Memory B cell (primary cell): ENCODE results near the gene CAV1.

ENCODE experiments used
- ATAC-seq: fragments of 150-1000 bp; cut with Tn5 transposase; 2 replicates; pipeline ENCODE4 v1.10.0; 2021; ENCODE audit warnings: low read depth, mild to moderate bottlenecking, moderate library complexity
- DNase-seq, 2 donors: peaks; one replicate each; pipeline ENCODE4 v3.0.0; 2022; ENCODE audit warnings: low spot score in 2 of 2
- H3K27ac Mint-ChIP-seq: one replicate; pipeline ENCODE4 v1.8.0; 2022; ENCODE audit warnings: mild to moderate bottlenecking, moderate library complexity, mixed read lengths
- H3K27me3 Mint-ChIP-seq: one replicate; pipeline ENCODE4 v1.8.0; 2022; ENCODE audit warnings: mixed read lengths
- H3K36me3 Mint-ChIP-seq: one replicate; pipeline ENCODE4 v1.8.0; 2022; ENCODE audit warnings: mild to moderate bottlenecking, mixed read lengths
- H3K4me1 Mint-ChIP-seq: one replicate; pipeline ENCODE4 v1.8.0; 2022; ENCODE audit warnings: mixed read lengths
- H3K4me3 Mint-ChIP-seq: one replicate; pipeline ENCODE4 v1.8.0; 2022; ENCODE audit warnings: mild to moderate bottlenecking, moderate library complexity, mixed read lengths
- H3K9me3 Mint-ChIP-seq: one replicate; pipeline ENCODE4 v1.8.0; 2022; ENCODE audit warnings: mixed read lengths

The CAV1 gene

GRCh38 chr7:116548506-116548905 is 23.7 kb downstream of the CAV1 start:
- H3K4me3 Mint-ChIP-seq: no peak overlapping the region
- H3K27me3 Mint-ChIP-seq: peaks cover 2% of the 10 kb centered on the region
- H3K27ac Mint-ChIP-seq: no peak overlapping the region
- no peaks in the 10 kb centered on the region for H3K9me3 Mint-ChIP-seq
- H3K4me1 Mint-ChIP-seq: peaks cover 6% of the 10 kb centered on the region
- peak; percentile 90 for ATAC-seq
- DNase-seq: no peak
- H3K36me3 Mint-ChIP-seq: no peaks in the 10 kb centered on the region

GRCh38 chr7:116549370-116549769 is 24.5 kb downstream of the CAV1 start:
- H3K9me3 Mint-ChIP-seq: no peaks in the 10 kb centered on the region
- no peak for ATAC-seq
- H3K4me3 Mint-ChIP-seq: no peak overlapping the region
- no peak for DNase-seq
- peaks cover 7% of the 10 kb centered on the region for H3K27me3 Mint-ChIP-seq
- no peaks in the 10 kb centered on the region for H3K36me3 Mint-ChIP-seq
- peaks cover 6% of the 10 kb centered on the region for H3K4me1 Mint-ChIP-seq
- no peak overlapping the region for H3K27ac Mint-ChIP-seq

- H3K27me3 Mint-ChIP-seq: peaks cover 8% of the 10 kb centered on the region
- ATAC-seq (no peak), DNase-seq (no peak)
- no peaks in the 10 kb centered on the region for H3K9me3 Mint-ChIP-seq
- no peak overlapping the region for H3K4me3 Mint-ChIP-seq
- peaks cover 8% of the 10 kb centered on the region for H3K4me1 Mint-ChIP-seq
- no peak overlapping the region for H3K27ac Mint-ChIP-seq
- H3K36me3 Mint-ChIP-seq: no peaks in the 10 kb centered on the region
Measured at GRCh38 chr7:116551692-116552091, 26.9 kb downstream of the CAV1 start.

GRCh38 chr7:116552602-116553001 is 27.8 kb downstream of the CAV1 start:
- Mint-ChIP-seq H3K4me1 (peaks cover 8% of the 10 kb centered on the region), H3K4me3 (no peak overlapping the region), H3K9me3 (no peaks in the 10 kb centered on the region), H3K27ac (no peak overlapping the region), H3K27me3 (peaks cover 9% of the 10 kb centered on the region), H3K36me3 (no peaks in the 10 kb centered on the region)
- DNase-seq (no peak), ATAC-seq (no peak)

- no peaks in the 10 kb centered on the region for H3K9me3 Mint-ChIP-seq
- DNase-seq (no peak), ATAC-seq (no peak)
- no peaks in the 10 kb centered on the region for H3K36me3 Mint-ChIP-seq
- H3K4me1 Mint-ChIP-seq: peaks cover 5% of the 10 kb centered on the region
- H3K27ac Mint-ChIP-seq: no peak overlapping the region
- peaks cover 14% of the 10 kb centered on the region for H3K27me3 Mint-ChIP-seq
- no peak overlapping the region for H3K4me3 Mint-ChIP-seq
Measured at GRCh38 chr7:116553168-116553964, 28.5 kb downstream of the CAV1 start.

- H3K4me1 Mint-ChIP-seq: peaks cover 3% of the 10 kb centered on the region
- ATAC-seq: no peak
- no peak overlapping the region for H3K27ac Mint-ChIP-seq
- no peaks in the 10 kb centered on the region for H3K9me3 Mint-ChIP-seq
- no peak for DNase-seq
- no peak overlapping the region for H3K4me3 Mint-ChIP-seq
- no peaks in the 10 kb centered on the region for H3K36me3 Mint-ChIP-seq
- H3K27me3 Mint-ChIP-seq: peaks cover 12% of the 10 kb centered on the region
Measured at GRCh38 chr7:116554436-116554835, 29.6 kb downstream of the CAV1 start.

GRCh38 chr7:116554911-116555310 is 30.1 kb downstream of the CAV1 start:
- no peak overlapping the region for H3K4me3 Mint-ChIP-seq
- no peak overlapping the region for H3K27ac Mint-ChIP-seq
- no peaks in the 10 kb centered on the region for H3K36me3 Mint-ChIP-seq
- H3K27me3 Mint-ChIP-seq: peaks cover 12% of the 10 kb centered on the region
- no peak for ATAC-seq
- DNase-seq: no peak
- no peaks in the 10 kb centered on the region for H3K9me3 Mint-ChIP-seq
- peaks cover 3% of the 10 kb centered on the region for H3K4me1 Mint-ChIP-seq

- Mint-ChIP-seq H3K4me1 (peaks cover 3% of the 10 kb centered on the region), H3K4me3 (no peak overlapping the region), H3K9me3 (peaks cover 5% of the 10 kb centered on the region), H3K36me3 (no peaks in the 10 kb centered on the region), H3K27me3 (peaks cover 12% of the 10 kb centered on the region), H3K27ac (no peak overlapping the region)
- DNase-seq (no peak), ATAC-seq (no peak)
Measured at GRCh38 chr7:116557066-116557585, 32.3 kb downstream of the CAV1 start.

- Mint-ChIP-seq H3K9me3 (peaks cover 8% of the 10 kb centered on the region), H3K4me1 (peaks cover 7% of the 10 kb centered on the region), H3K27me3 (peaks cover 12% of the 10 kb centered on the region), H3K36me3 (no peaks in the 10 kb centered on the region), H3K27ac (no peak overlapping the region), H3K4me3 (no peak overlapping the region)
- DNase-seq (no peak), ATAC-seq (no peak)
Measured at GRCh38 chr7:116557901-116558300, 33.1 kb downstream of the CAV1 start.

- Mint-ChIP-seq H3K27ac (no peak overlapping the region), H3K4me3 (no peak overlapping the region), H3K9me3 (peaks cover 8% of the 10 kb centered on the region), H3K27me3 (peaks cover 8% of the 10 kb centered on the region), H3K4me1 (peaks cover 4% of the 10 kb centered on the region), H3K36me3 (no peaks in the 10 kb centered on the region)
- DNase-seq (no peak), ATAC-seq (no peak)
Measured at GRCh38 chr7:116560021-116560970, 35.5 kb downstream of the CAV1 start.

- no peak for DNase-seq
- H3K9me3 Mint-ChIP-seq: peaks cover 8% of the 10 kb centered on the region
- H3K4me1 Mint-ChIP-seq: peaks cover 4% of the 10 kb centered on the region
- H3K27me3 Mint-ChIP-seq: peaks cover 9% of the 10 kb centered on the region
- ATAC-seq: no peak
- H3K27ac Mint-ChIP-seq: no peak overlapping the region
- no peak overlapping the region for H3K4me3 Mint-ChIP-seq
- H3K36me3 Mint-ChIP-seq: no peaks in the 10 kb centered on the region
Measured at GRCh38 chr7:116561697-116562483, 37.1 kb downstream of the CAV1 start.

GRCh38 chr7:116562529-116563121 is 37.8 kb downstream of the CAV1 start:
- no peaks in the 10 kb centered on the region for H3K36me3 Mint-ChIP-seq
- H3K27ac Mint-ChIP-seq: no peak overlapping the region
- no peak overlapping the region for H3K4me3 Mint-ChIP-seq
- H3K9me3 Mint-ChIP-seq: peaks cover 8% of the 10 kb centered on the region
- peaks cover 9% of the 10 kb centered on the region for H3K27me3 Mint-ChIP-seq
- DNase-seq (no peak), ATAC-seq (no peak)
- H3K4me1 Mint-ChIP-seq: peaks cover 4% of the 10 kb centered on the region

- no peak for DNase-seq
- no peak for ATAC-seq
- H3K4me1 Mint-ChIP-seq: peaks cover 13% of the 10 kb centered on the region
- H3K27me3 Mint-ChIP-seq: peaks cover 9% of the 10 kb centered on the region
- peaks cover 8% of the 10 kb centered on the region for H3K9me3 Mint-ChIP-seq
- H3K36me3 Mint-ChIP-seq: no peaks in the 10 kb centered on the region
- H3K27ac Mint-ChIP-seq: no peak overlapping the region
- no peak overlapping the region for H3K4me3 Mint-ChIP-seq
Measured at GRCh38 chr7:116565981-116566380, 41.1 kb downstream of the CAV1 start.
